ENCODE measurements around the gene TIMP2.
A peak's percentile ranks its signal among the peaks of the same experiment; 100 is the strongest.

The TIMP2 gene

GRCh38 chr17:78865682-78866390 lies 59.4 kb downstream of the TIMP2 start:
- DNase-seq (ENCODE audit: low read depth) = peak; percentile 66

- DNase-seq (ENCODE audit: low read depth) = no peak
Measured at GRCh38 chr17:78864117-78864516, 61.1 kb downstream of the TIMP2 start.

- DNase-seq (ENCODE audit: low read depth) = peak; percentile 95
Measured at GRCh38 chr17:78862073-78863023, 62.8 kb downstream of the TIMP2 start.

- no peak for DNase-seq (ENCODE audit: low read depth)
Measured at GRCh38 chr17:78861229-78861628, 64.0 kb downstream of the TIMP2 start.

GRCh38 chr17:78859051-78859450 lies 66.1 kb downstream of the TIMP2 start:
- no peak for DNase-seq (ENCODE audit: low read depth)

GRCh38 chr17:78857266-78857665 lies 67.9 kb downstream of the TIMP2 start:
- DNase-seq (ENCODE audit: low read depth) = no peak

GRCh38 chr17:78855561-78856165 lies 69.5 kb downstream of the TIMP2 start:
- DNase-seq (ENCODE audit: low read depth) = no peak

GRCh38 chr17:78854508-78854907 lies 70.7 kb downstream of the TIMP2 start:
- no peak for DNase-seq (ENCODE audit: low read depth)

- DNase-seq (ENCODE audit: low read depth) = no peak
Measured at GRCh38 chr17:78853926-78854394, 71.2 kb downstream of the TIMP2 start.

GRCh38 chr17:78852709-78853121 lies 72.5 kb downstream of the TIMP2 start:
- no peak for DNase-seq (ENCODE audit: low read depth)

- no peak for DNase-seq (ENCODE audit: low read depth)
Measured at GRCh38 chr17:78849026-78849425, 76.2 kb downstream of the TIMP2 start.

GRCh38 chr17:78847052-78847451 lies 78.1 kb downstream of the TIMP2 start:
- no peak for DNase-seq (ENCODE audit: low read depth)

GRCh38 chr17:78844301-78845005 lies 80.7 kb downstream of the TIMP2 start:
- DNase-seq (ENCODE audit: low read depth) = peak; percentile 43

- DNase-seq (ENCODE audit: low read depth) = no peak
Measured at GRCh38 chr17:78842881-78843565, 82.2 kb downstream of the TIMP2 start.

GRCh38 chr17:78840780-78841611 lies 84.2 kb downstream of the TIMP2 start, which contains the start of gene USP36:
TSS of gene USP36 (minus strand) at chr17:78840814. CDS start at chr17:78836363, 4,451 bp downstream.
- peak; percentile 99 for DNase-seq (ENCODE audit: low read depth)

- no peak for DNase-seq (ENCODE audit: low read depth)
Measured at GRCh38 chr17:78840530-78840779, 84.7 kb downstream of the TIMP2 start.

- peak; percentile 63 for DNase-seq (ENCODE audit: low read depth)
Measured at GRCh38 chr17:78839762-78840529, 85.2 kb downstream of the TIMP2 start.

GRCh38 chr17:78839235-78839761 lies 85.9 kb downstream of the TIMP2 start:
- DNase-seq (ENCODE audit: low read depth) = no peak

GRCh38 chr17:78838574-78839005 lies 86.6 kb downstream of the TIMP2 start:
- no peak for DNase-seq (ENCODE audit: low read depth)

Data from fibroblast of gingiva (primary cell).